ENCODE results near the gene MMP17.

The MMP17 gene

GRCh38 chr12:131824450-131824849, 3.7 kb upstream of the MMP17 start:
- no peak overlapping the region for H3K27ac ChIP-seq (ENCODE audit: low read length)
- H3K4me3 ChIP-seq (ENCODE audit: low read length): no peak overlapping the region
- H3K36me3 ChIP-seq (ENCODE audit: control insufficient read depth, low read depth, low read length): no peaks in the 10 kb centered on the region
- H3K9me3 ChIP-seq (ENCODE audit: control insufficient read depth, low read depth, low read length): no peaks in the 10 kb centered on the region
- H3K9ac ChIP-seq (ENCODE audit: low read length): no peak overlapping the region
- H3K4me1 ChIP-seq (ENCODE audit: control insufficient read depth, low read depth, low read length): no peaks in the 10 kb centered on the region
- peaks cover 7% of the 10 kb centered on the region for H3K27me3 ChIP-seq (ENCODE audit: control insufficient read depth, insufficient read depth, low read length)

- H3K27me3 ChIP-seq (ENCODE audit: control insufficient read depth, insufficient read depth, low read length): peaks cover 13% of the 10 kb centered on the region
- no peaks in the 10 kb centered on the region for H3K36me3 ChIP-seq (ENCODE audit: control insufficient read depth, low read depth, low read length)
- no peak overlapping the region for H3K9ac ChIP-seq (ENCODE audit: low read length)
- H3K4me3 ChIP-seq (ENCODE audit: low read length): no peak overlapping the region
- no peaks in the 10 kb centered on the region for H3K9me3 ChIP-seq (ENCODE audit: control insufficient read depth, low read depth, low read length)
- H3K4me1 ChIP-seq (ENCODE audit: control insufficient read depth, low read depth, low read length): no peaks in the 10 kb centered on the region
- no peak overlapping the region for H3K27ac ChIP-seq (ENCODE audit: low read length)
Measured at GRCh38 chr12:131825146-131825892, 2.9 kb upstream of the MMP17 start.

GRCh38 chr12:131826097-131826928, 1.9 kb upstream of the MMP17 start:
- Histone ChIP-seq H3K9ac (ENCODE audit: low read length) (no peak overlapping the region), H3K27me3 (ENCODE audit: control insufficient read depth, insufficient read depth, low read length) (peaks cover 13% of the 10 kb centered on the region), H3K4me1 (ENCODE audit: control insufficient read depth, low read depth, low read length) (no peaks in the 10 kb centered on the region), H3K4me3 (ENCODE audit: low read length) (no peak overlapping the region), H3K9me3 (ENCODE audit: control insufficient read depth, low read depth, low read length) (no peaks in the 10 kb centered on the region), H3K27ac (ENCODE audit: low read length) (no peak overlapping the region), H3K36me3 (ENCODE audit: control insufficient read depth, low read depth, low read length) (no peaks in the 10 kb centered on the region)

GRCh38 chr12:131828671-131829355, 620 bp downstream of the MMP17 start:
- H3K9me3 ChIP-seq (ENCODE audit: control insufficient read depth, low read depth, low read length): no peaks in the 10 kb centered on the region
- H3K9ac ChIP-seq (ENCODE audit: low read length): peak overlapping the region; percentile 39
- peak overlapping the region; percentile 73 for H3K4me3 ChIP-seq (ENCODE audit: low read length)
- H3K36me3 ChIP-seq (ENCODE audit: control insufficient read depth, low read depth, low read length): no peaks in the 10 kb centered on the region
- peaks cover 13% of the 10 kb centered on the region for H3K27me3 ChIP-seq (ENCODE audit: control insufficient read depth, insufficient read depth, low read length)
- no peaks in the 10 kb centered on the region for H3K4me1 ChIP-seq (ENCODE audit: control insufficient read depth, low read depth, low read length)
- no peak overlapping the region for H3K27ac ChIP-seq (ENCODE audit: low read length)

GRCh38 chr12:131829356-131829747, 1.2 kb downstream of the MMP17 start:
- H3K9ac ChIP-seq (ENCODE audit: low read length): peak overlapping the region; percentile 39
- no peaks in the 10 kb centered on the region for H3K4me1 ChIP-seq (ENCODE audit: control insufficient read depth, low read depth, low read length)
- no peak overlapping the region for H3K27ac ChIP-seq (ENCODE audit: low read length)
- H3K27me3 ChIP-seq (ENCODE audit: control insufficient read depth, insufficient read depth, low read length): peaks cover 13% of the 10 kb centered on the region
- no peaks in the 10 kb centered on the region for H3K36me3 ChIP-seq (ENCODE audit: control insufficient read depth, low read depth, low read length)
- H3K9me3 ChIP-seq (ENCODE audit: control insufficient read depth, low read depth, low read length): no peaks in the 10 kb centered on the region
- peak overlapping the region; percentile 73 for H3K4me3 ChIP-seq (ENCODE audit: low read length)

- no peaks in the 10 kb centered on the region for H3K4me1 ChIP-seq (ENCODE audit: control insufficient read depth, low read depth, low read length)
- peak overlapping the region; percentile 58 for H3K9ac ChIP-seq (ENCODE audit: low read length)
- H3K4me3 ChIP-seq (ENCODE audit: low read length): peak overlapping the region; percentile 73
- peaks cover 13% of the 10 kb centered on the region for H3K27me3 ChIP-seq (ENCODE audit: control insufficient read depth, insufficient read depth, low read length)
- no peak overlapping the region for H3K27ac ChIP-seq (ENCODE audit: low read length)
- H3K9me3 ChIP-seq (ENCODE audit: control insufficient read depth, low read depth, low read length): no peaks in the 10 kb centered on the region
- no peaks in the 10 kb centered on the region for H3K36me3 ChIP-seq (ENCODE audit: control insufficient read depth, low read depth, low read length)
Measured at GRCh38 chr12:131829791-131830334, 1.7 kb downstream of the MMP17 start.

- H3K27me3 ChIP-seq (ENCODE audit: control insufficient read depth, insufficient read depth, low read length): peaks cover 13% of the 10 kb centered on the region
- no peaks in the 10 kb centered on the region for H3K9me3 ChIP-seq (ENCODE audit: control insufficient read depth, low read depth, low read length)
- H3K9ac ChIP-seq (ENCODE audit: low read length): peak overlapping the region; percentile 58
- no peak overlapping the region for H3K27ac ChIP-seq (ENCODE audit: low read length)
- H3K4me1 ChIP-seq (ENCODE audit: control insufficient read depth, low read depth, low read length): no peaks in the 10 kb centered on the region
- H3K36me3 ChIP-seq (ENCODE audit: control insufficient read depth, low read depth, low read length): no peaks in the 10 kb centered on the region
- H3K4me3 ChIP-seq (ENCODE audit: low read length): peak overlapping the region; percentile 73
Measured at GRCh38 chr12:131830335-131830913, 2.2 kb downstream of the MMP17 start.

GRCh38 chr12:131830914-131831571, 2.9 kb downstream of the MMP17 start:
- Histone ChIP-seq H3K9ac (ENCODE audit: low read length) (peak overlapping the region; percentile 58), H3K27ac (ENCODE audit: low read length) (no peak overlapping the region)

GRCh38 chr12:131831635-131832041, 3.4 kb downstream of the MMP17 start:
- Histone ChIP-seq H3K4me3 (ENCODE audit: low read length) (peak overlapping the region; percentile 73), H3K9me3 (ENCODE audit: control insufficient read depth, low read depth, low read length) (no peaks in the 10 kb centered on the region), H3K9ac (ENCODE audit: low read length) (no peak overlapping the region), H3K36me3 (ENCODE audit: control insufficient read depth, low read depth, low read length) (no peaks in the 10 kb centered on the region), H3K27ac (ENCODE audit: low read length) (no peak overlapping the region), H3K4me1 (ENCODE audit: control insufficient read depth, low read depth, low read length) (no peaks in the 10 kb centered on the region), H3K27me3 (ENCODE audit: control insufficient read depth, insufficient read depth, low read length) (peaks cover 13% of the 10 kb centered on the region)

More at GRCh38 chr12:131830914-131831571, 2.9 kb downstream of the MMP17 start:
- peaks cover 13% of the 10 kb centered on the region for H3K27me3 ChIP-seq (ENCODE audit: control insufficient read depth, insufficient read depth, low read length)
- H3K36me3 ChIP-seq (ENCODE audit: control insufficient read depth, low read depth, low read length): no peaks in the 10 kb centered on the region
- no peaks in the 10 kb centered on the region for H3K4me1 ChIP-seq (ENCODE audit: control insufficient read depth, low read depth, low read length)
- peak overlapping the region; percentile 73 for H3K4me3 ChIP-seq (ENCODE audit: low read length)
- no peaks in the 10 kb centered on the region for H3K9me3 ChIP-seq (ENCODE audit: control insufficient read depth, low read depth, low read length)

GRCh38 chr12:131832321-131833231, 4.4 kb downstream of the MMP17 start:
- no peak overlapping the region for H3K4me3 ChIP-seq (ENCODE audit: low read length)
- no peak overlapping the region for H3K27ac ChIP-seq (ENCODE audit: low read length)

More at GRCh38 chr12:131832321-131833231, 4.4 kb downstream of the MMP17 start:
- peaks cover 13% of the 10 kb centered on the region for H3K27me3 ChIP-seq (ENCODE audit: control insufficient read depth, insufficient read depth, low read length)
- H3K9me3 ChIP-seq (ENCODE audit: control insufficient read depth, low read depth, low read length): no peaks in the 10 kb centered on the region
- no peak overlapping the region for H3K9ac ChIP-seq (ENCODE audit: low read length)
- no peaks in the 10 kb centered on the region for H3K4me1 ChIP-seq (ENCODE audit: control insufficient read depth, low read depth, low read length)
- H3K36me3 ChIP-seq (ENCODE audit: control insufficient read depth, low read depth, low read length): no peaks in the 10 kb centered on the region

Data from iPS-18a (cell line).